Tibial artery (tissue), 4 donors: ENCODE data around the gene FPR1.

Experiments
- DNase-seq, 2 donors: peaks; one replicate each; pipeline ENCODE4 v3.0.0-alpha.2; 2019
- H3K27ac ChIP-seq, 2 donors: fragments of 200-600 bp; sonication (generic) in 1 of 2; 1 replicate in 1 of 2; 2 replicates in 1 of 2; pipeline ENCODE4 v1.5.1; 2018 to 2019; ENCODE audit warnings: mild to moderate bottlenecking in 1 of 2
- H3K27me3 ChIP-seq, 2 donors: fragments of 200-600 bp; sonication (generic) in 1 of 2; one replicate each; pipeline versions ENCODE4 v1.5.1 to v1.6.0; 2016 to 2019
- H3K36me3 ChIP-seq, 3 donors: fragments of 200-600 bp; sonication (generic) in 2 of 3; one replicate each; pipeline ENCODE4 v1.5.1; 2016 to 2019; ENCODE audit warnings: mild to moderate bottlenecking in 2 of 3
- H3K4me1 ChIP-seq, 4 donors: fragments of 200-600 bp; sonication (generic) in 2 of 4; 1 replicate in 3 of 4; 2 replicates in 1 of 4; pipeline ENCODE4 v1.5.1; 2016 to 2019
- H3K4me3 ChIP-seq, 2 donors: fragments of 200-600 bp; sonication (generic) in 1 of 2; 1 replicate in 1 of 2; 2 replicates in 1 of 2; pipeline ENCODE4 v1.5.1; 2018 to 2019; ENCODE audit warnings: mild to moderate bottlenecking in 2 of 2
- H3K9me3 ChIP-seq, 3 donors: fragments of 200-600 bp; sonication (generic) in 1 of 3; one replicate each; pipeline ENCODE4 v1.5.1; 2016 to 2019
- CTCF ChIP-seq, 2 experiments: fragments of 200-600 bp in 1 of 2; fragments of 450-650 bp in 1 of 2; IDR thresholded peaks; one replicate each; pipeline ENCODE4 v1.5.1; 2017 to 2019; ENCODE audit warnings: antibody characterized with exemption in 2 of 2, mild to moderate bottlenecking in 1 of 2, moderate library complexity in 1 of 2
- intact Hi-C: fragments of 100-400 bp; cut with DNase I; formaldehyde crosslinking; loops from one replicate; pipeline ENCODE4 v1.15.0; 2023; ENCODE audit warnings: low total_unique reads

Gene FPR1

GRCh38 chr19:51766461-51766860 is 14.8 kb upstream of the FPR1 start:
- intact Hi-C loops, result no loop called here
- no peaks in the 10 kb centered on the region for H3K4me1 ChIP-seq
- peaks cover 0 to 11% of the 10 kb centered on the region in 2 donors for H3K27me3 ChIP-seq
- no peaks in the 10 kb centered on the region for H3K9me3 ChIP-seq
- no peak for TF ChIP-seq CTCF (IDR thresholded peaks at IDR 0.05)
- no peak overlapping the region for H3K4me3 ChIP-seq
- H3K36me3 ChIP-seq, result no peaks in the 10 kb centered on the region
- no peak for DNase-seq
- no peak overlapping the region for H3K27ac ChIP-seq

- Histone ChIP-seq H3K9me3 (no peaks in the 10 kb centered on the region), H3K36me3 (no peaks in the 10 kb centered on the region), H3K4me3 (no peak overlapping the region), H3K27me3 (peaks cover 0 to 14% of the 10 kb centered on the region in 2 donors), H3K27ac (no peak overlapping the region), H3K4me1 (no peaks in the 10 kb centered on the region)
- intact Hi-C loops, result no loop called here
- TF ChIP-seq CTCF (IDR thresholded peaks at IDR 0.05), result no peak
- no peak for DNase-seq
These were observed 13.4 kb upstream of the FPR1 start for GRCh38 chr19:51765086-51765485.

GRCh38 chr19:51761696-51762095 is 10.0 kb upstream of the FPR1 start:
- H3K9me3 ChIP-seq, result no peaks in the 10 kb centered on the region

GRCh38 chr19:51760697-51761356 is 9.1 kb upstream of the FPR1 start, which contains the start of gene FPR2:
Gene FPR2, plus strand, starts transcription at chr19:51761180. Its CDS starts 7,479 bp downstream, at chr19:51768659.
- H3K27me3 ChIP-seq, result peaks cover 0 to 11% of the 10 kb centered on the region in 2 donors
- no peak within 1 kb of the TSS for H3K27ac ChIP-seq
- intact Hi-C loops, result no loop called here
- no peak for DNase-seq
- no peak within 1 kb of the TSS for H3K4me3 ChIP-seq
- H3K9me3 ChIP-seq, result no peaks in the 10 kb centered on the region
- H3K4me1 ChIP-seq, result no peaks in the 10 kb centered on the region
- TF ChIP-seq CTCF (IDR thresholded peaks at IDR 0.05), result no peak
- no peaks in the 10 kb centered on the region for H3K36me3 ChIP-seq

More at GRCh38 chr19:51761696-51762095, 10.0 kb upstream of the FPR1 start:
- H3K4me1 ChIP-seq, result no peaks in the 10 kb centered on the region
- H3K27me3 ChIP-seq, result peaks cover 0 to 11% of the 10 kb centered on the region in 2 donors
- no peak for DNase-seq
- TF ChIP-seq CTCF (IDR thresholded peaks at IDR 0.05), result no peak
- H3K27ac ChIP-seq, result no peak overlapping the region
- H3K36me3 ChIP-seq, result no peaks in the 10 kb centered on the region
- intact Hi-C loops, result no loop called here
- H3K4me3 ChIP-seq, result no peak overlapping the region

GRCh38 chr19:51755571-51755970 is 3.9 kb upstream of the FPR1 start:
- Histone ChIP-seq H3K27ac (no peak overlapping the region), H3K27me3 (no peaks in the 10 kb centered on the region), H3K4me3 (no peak overlapping the region), H3K36me3 (no peaks in the 10 kb centered on the region), H3K4me1 (no peaks in the 10 kb centered on the region), H3K9me3 (no peaks in the 10 kb centered on the region)
- no peak for TF ChIP-seq CTCF (IDR thresholded peaks at IDR 0.05)
- intact Hi-C loops, result no loop called here
- DNase-seq, result no peak
